GM20431 (cell line): ENCODE data around the gene LAGE3.

ENCODE experiments used
- in situ Hi-C: fragments of 300-500 bp; cut with MseI, MboI; formaldehyde crosslinking; loops from one replicate; pipeline ENCODE4 v1.15.0; 2020; ENCODE audit warnings: low sequenced_read_pairs; ENCODE audit not compliant: unreplicated experiment

The LAGE3 gene

DNA sequence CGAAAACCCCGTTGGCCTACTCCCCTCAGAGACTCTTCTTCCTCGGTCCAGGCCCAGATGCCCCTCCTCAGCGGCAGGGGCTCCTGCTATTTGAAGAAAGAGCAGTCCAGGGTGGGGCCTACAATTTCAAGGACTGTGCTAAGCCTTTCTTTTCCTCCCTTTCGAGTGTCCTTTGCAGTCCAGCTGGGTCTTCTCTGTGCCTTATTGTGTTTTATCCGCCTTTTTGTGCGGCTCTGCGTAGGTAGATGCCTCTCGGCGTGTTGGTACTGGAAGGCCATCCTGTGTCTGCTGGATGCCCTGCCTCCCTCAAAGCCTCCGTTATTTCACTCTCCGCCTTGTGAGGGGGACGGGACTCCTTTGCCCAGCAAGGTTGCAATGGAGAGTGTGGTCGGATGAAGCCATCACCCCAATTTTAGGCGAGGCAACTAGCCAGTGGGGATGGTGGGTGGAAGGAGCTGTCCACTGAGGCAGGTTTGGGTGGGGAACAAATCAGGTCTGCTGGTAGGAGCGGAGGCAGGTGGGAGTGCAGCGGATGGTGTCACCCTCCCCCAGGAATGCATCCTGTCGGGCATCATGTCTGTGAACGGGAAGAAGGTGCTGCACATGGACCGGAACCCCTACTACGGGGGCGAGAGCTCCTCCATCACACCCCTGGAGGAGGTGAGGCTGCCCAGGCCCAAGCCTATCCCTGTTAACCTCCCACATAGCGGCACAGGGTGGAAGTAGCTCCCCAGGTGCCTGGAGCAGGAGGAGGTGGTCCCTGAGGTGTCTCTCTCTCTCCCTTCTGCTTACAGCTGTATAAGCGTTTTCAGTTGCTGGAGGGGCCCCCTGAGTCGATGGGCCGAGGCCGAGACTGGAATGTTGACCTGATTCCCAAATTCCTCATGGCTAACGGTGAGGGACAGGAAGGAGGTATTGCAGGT lies 40.8 kb downstream of the LAGE3 start:
- in situ Hi-C loops, result no loop called here

DNA sequence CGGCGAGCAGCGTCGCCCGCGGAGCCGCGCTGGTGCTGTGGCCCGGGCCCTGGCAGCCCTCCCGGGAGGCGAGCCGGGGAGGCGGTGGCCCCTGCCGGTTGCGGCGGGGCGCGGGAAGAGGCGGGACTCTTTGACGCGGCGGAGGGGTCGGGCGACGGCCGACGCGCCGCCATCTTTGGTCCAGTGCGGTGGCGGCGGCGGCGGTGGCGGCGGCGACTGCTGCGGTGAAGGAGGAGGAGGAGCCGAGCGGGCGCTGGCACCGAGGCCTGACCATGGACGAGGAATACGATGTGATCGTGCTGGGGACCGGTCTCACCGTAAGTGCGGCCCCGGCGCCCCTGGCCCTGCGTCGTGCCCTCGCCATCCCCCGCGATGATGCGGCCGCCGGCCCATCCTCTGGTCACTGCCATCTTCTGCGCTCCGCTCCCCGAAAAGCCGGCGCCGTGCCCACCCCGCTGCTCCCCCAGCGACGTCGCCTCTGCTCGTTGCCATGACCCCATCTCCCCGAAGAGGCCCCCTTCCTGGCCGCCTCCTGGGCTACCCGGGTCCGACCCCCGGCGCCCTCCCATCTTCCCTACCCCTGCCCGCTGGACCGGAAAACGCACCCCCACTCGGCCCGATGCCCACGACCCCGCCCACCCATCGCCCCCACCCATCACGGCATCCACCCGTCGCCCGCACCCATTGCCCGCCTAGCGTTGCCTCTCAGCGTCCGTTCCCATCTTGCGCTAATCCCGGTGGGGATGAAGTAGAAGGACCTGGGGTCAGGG lies 41.9 kb downstream of the LAGE3 start, which contains the start of gene GDI1:
TSS of gene GDI1 (plus strand) at position 172 of the 770 bp plus-strand sequence. CDS start at position 273, 101 bp downstream.
- in situ Hi-C loops, result no loop called here

DNA sequence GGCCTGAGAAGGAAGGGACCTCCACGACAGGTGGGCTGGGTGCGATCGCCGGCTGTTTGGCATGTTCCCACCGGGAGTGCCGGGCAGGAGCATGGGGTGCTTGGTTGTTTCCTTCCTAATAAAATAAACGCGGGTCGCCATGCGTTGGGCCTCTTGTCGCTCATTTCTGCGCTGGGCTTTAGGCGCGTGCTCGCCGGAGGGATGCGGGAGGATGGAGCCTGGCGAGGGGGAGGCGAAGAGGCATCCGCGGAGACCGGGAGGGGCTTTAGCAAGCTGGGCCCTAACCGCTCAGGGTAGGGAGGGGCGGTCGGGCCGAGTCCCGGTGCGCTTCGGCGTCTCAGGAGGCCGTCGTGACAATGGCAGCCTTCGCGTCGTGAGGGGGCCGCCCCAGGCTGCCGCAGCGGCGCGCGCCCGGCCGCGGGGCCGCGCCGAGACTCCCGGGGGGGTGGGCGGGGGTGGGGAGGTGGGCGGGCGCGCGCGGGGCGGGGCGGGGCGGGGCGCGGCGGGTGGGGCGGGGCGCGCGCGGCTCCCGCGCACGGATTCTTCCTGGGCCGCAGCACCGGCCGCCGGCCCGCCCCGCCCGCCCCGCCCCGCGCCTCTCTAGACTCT lies 42.6 kb downstream of the LAGE3 start:
- in situ Hi-C loops, result no loop called here

DNA sequence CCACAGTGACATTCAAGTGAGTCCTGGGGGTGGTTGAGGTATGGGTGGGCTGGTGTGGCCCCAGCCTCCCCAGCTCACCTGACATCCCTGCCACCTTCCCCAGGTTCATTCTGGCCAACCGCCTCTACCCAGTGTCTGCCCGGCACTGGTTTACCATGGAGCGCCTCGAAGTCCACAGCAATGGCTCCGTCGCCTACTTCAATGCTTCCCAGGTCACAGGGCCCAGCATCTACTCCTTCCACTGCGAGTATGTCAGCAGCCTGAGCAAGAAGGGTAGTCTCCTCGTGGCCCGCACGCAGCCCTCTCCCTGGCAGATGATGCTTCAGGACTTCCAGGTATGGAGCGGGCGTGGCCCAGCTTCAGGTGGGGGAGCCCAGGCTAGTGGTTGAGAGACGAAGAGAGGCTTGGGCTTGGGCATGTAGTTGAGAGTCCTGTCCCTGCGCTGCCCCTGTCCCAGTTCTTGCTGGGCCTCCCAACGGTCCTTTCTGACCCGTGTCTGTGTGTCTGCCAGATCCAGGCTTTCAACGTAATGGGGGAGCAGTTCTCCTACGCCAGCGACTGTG lies 43.8 kb downstream of the LAGE3 start:
- in situ Hi-C loops, result no loop called here

DNA sequence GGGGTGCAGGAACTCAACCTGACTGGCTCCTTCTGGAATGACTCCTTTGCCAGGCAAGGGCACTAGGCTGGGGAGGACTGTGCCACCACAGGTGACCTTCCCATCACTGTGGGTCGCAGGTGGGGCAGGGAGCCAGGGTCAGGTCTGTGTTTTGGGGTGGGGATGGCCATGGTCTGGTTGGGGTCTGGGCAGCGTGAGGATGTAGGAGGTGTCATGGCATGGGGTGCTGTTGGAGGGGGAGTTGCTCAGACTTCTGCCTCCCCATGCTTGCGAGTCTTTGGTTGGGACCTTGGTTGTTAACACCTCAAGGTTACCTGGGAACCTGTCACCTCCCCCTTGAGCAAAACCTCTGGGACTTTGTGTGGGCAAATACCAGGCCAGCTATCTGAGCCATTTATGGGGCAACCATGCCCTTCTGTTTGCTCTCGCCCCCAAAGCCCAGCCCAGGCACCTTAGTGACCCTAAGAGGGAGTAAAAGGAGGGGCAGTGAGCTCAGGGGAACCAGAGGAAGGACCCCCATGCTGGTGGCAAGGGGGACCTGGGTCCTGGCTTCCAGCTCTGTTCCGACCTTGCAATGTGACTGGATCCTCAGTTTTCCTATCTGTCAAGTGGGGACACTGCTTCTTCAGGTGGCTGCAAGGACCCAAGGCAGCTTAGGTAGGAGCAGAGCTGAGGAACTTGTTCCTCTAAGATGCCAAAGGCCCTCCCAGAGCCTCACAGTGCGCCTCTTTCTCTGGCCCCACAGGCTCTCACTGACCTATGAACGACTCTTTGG lies 44.5 kb downstream of the LAGE3 start:
- in situ Hi-C loops, result no loop called here

DNA sequence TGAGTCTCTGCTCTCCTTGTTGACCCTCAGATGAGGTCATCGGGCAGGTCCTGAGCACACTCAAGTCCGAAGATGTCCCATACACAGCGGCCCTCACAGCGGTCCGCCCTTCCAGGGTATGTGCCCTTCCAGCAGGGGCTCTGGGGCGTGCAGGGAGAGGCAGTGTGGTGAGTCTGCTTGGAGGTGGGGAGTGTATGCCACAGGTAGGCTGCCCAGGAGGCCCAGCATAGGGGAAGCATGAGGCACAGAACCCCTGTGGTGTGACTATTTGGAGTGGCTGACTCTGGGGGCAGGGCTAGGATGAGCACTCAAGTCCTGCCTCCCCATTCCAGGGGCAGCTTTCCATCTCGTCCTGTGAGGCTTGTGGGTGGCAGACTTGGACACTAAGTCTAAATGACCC lies 45.5 kb downstream of the LAGE3 start:
- in situ Hi-C loops, result no loop called here

DNA sequence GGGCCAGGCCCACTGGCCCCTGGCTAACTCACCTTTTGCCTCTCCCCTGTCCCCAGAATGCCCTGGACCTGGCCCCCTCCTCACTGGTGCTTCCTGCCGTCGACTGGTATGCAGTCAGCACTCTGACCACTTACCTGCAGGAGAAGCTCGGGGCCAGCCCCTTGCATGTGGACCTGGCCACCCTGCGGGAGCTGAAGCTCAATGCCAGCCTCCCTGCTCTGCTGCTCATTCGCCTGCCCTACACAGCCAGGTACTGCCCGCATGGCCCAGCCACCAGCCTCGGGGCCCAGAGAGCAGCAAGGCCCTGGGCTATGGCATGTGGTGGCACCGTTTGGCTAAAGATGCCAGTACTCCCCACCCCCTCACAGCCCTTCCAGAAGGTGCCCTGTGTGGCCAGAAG lies 46.9 kb downstream of the LAGE3 start:
- in situ Hi-C loops, result no loop called here

DNA sequence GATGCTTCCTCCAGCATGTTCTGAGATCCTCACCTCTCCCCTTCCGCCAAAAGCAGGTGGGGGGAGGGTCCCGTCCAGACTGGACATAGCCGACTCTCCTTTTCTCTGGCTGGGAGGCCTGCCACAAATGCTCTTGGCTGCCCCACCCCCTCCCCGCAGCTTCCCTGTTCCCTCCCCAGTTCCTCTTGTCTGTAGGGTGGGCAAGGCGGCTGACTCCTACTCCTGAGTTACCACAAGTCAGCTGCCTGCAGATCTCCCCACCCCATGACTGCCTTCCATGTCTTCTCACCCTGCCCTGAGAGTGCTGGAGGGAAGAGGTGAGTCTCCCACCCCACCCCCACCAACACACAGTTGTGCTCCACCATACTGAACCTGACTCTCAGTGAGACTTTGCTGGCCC lies 47.7 kb downstream of the LAGE3 start:
- in situ Hi-C loops, result no loop called here

DNA sequence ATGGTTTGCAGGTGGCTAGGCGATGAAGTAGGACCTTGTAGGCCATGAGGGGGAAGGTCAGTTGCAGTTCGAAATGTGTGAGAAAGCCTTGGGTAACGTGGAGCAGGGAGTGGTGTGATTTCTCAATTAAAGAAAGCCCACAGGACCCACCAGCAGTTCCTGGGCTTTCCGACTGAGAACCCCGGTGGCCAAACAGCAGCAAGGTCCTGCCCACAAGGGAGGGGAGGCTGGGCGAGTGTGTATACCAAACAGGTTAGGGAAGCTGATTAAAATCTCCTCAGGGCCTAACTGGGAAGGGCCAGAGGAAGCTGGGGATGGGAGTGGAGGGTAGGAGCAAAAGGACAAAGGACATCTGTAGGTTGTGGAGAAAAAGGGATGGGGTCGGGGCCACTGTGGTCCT lies 48.2 kb downstream of the LAGE3 start:
- in situ Hi-C loops, result no loop called here

DNA sequence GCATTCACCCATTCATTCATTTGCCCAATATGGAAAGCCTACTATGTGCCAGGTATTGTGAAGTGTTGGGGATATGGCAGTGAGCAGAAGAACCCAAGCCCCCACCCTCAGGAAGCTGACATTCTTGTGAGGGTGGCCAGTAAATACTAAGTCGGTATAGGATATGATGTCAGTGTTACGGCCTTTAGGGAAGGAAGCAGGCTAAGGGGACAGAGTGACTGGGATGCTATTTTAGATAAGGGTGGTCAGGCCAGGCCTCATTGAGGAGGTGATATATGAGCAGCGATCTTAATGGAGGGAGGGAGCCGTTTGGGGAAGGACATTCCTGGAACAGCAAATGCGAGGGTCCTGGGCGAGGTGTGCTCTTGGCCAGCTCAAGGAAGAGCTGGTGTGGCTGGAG lies 48.6 kb downstream of the LAGE3 start:
- in situ Hi-C loops, result no loop called here

DNA sequence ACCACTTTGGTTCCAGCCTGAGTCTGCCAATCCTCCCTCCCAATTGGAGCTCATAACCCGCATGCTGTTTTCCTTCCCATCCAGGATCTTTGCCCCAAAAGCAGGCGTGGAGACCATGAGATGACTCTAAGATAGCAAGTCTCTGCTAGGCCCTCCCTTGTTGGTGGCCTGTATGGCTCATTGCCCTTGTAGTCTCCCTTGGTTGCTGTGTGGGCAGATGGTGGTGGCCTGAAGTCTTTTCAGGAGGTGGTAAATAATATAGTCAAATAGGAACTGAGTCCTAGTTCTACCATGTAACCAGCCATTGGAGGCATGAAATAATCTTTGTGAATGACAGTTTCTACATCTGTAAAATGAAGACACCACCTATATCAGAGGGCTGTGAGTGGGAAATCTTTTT lies 49.4 kb downstream of the LAGE3 start:
- in situ Hi-C loops, result no loop called here

DNA sequence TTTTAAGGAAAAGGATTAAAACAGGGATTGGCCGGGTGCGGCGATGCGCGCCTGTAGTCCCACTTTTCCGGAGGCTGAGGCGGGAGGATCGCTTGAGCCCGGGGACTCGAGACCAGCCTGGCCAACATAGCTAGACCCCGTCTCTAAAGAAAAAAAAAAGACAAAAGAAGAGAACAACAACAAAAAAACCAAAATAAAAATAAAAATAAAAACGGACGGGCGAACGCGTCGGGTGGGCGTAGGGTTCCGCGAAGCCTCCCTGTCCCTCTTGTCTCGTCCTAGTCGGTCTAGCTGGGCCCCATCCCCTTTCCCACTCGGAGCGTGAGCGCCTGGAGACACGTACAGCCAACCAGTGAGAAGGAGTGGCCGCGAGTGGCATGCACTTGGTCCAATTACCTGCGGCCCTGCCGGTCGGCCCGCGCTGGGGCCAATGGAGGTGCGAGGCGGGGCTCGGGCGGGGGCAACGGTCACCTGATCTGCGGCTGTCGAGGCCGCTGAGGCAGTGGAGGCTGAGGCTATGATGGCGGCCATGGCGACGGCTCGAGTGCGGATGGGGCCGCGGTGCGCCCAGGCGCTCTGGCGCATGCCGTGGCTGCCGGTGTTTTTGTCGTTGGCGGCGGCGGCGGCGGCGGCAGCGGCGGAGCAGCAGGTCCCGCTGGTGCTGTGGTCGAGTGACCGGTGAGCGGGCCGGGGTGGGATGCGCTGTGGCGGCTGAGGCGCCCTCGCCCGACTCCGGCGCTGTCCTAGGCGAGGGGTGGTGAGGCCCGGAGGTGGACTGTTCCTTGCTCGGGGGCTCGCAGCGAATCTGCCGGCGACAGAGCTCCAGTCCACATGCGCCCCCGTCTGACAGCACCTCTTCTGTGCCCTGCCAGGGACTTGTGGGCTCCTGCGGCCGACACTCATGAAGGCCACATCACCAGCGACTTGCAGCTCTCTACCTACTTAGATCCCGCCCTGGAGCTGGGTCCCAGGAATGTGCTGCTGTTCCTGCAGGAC lies 50.6 kb downstream of the LAGE3 start, which contains the start of gene ATP6AP1:
TSS of gene ATP6AP1 (plus strand) at position 502 of the 996 bp plus-strand sequence. CDS start at position 518, 16 bp downstream.
- in situ Hi-C loops, result no loop called here
